HG03097 (cell line): ENCODE data around the gene AP1M1.

Experiments
- ATAC-seq: cut with Tn5 transposase; IDR thresholded peaks from one replicate; pipeline ENCODE4 v1.9.1; 2021; ENCODE audit not compliant: unreplicated experiment, low FRiP score

Gene AP1M1

DNA sequence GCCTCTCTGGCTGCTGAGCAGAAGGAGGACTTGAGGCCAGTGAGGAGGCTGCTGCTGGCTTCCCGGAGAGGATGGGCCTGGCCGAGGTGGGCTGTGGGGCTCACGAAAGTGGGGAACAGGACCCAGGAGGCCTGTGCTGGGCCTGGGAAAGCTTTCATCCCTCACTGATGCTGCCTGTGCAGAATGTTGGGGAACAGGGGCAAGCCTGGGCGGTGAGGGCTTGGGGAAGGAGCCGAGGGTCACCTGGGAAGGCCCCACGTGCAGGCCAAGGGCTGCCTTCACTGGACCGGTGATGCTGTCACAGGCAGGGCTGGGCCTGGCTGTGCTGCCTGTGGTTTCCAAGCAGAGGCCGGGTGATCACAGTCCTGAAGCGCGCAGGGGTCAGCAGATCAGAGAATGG is 9.4 kb downstream of the AP1M1 start:
- no peak for ATAC-seq

DNA sequence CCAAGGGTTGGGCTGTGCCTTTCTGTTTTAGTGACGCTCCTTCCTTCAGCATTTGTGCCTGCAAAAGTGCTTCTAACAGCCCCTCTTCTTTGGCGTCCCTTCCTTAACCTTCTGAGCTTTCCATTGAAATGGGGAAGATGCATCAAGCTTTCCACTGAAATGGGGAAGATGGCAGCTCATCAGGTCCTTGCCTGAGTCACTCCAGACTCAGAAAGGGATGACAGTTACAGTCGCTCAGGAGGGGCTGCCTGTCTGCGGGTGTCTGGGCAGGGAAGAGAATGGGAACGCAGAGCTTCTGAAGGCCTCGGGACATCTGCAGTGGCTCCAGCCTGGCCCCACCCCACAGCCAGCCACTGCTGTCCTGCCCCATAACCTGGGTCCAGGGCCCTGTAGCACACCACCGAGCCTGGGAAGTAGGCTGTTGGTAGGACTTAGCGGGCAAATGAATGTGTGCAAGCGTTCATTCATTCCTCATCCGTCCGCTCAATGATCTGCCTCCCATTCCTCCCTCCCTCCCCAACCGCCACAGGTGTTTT is 9.8 kb downstream of the AP1M1 start:
- no peak for ATAC-seq

DNA sequence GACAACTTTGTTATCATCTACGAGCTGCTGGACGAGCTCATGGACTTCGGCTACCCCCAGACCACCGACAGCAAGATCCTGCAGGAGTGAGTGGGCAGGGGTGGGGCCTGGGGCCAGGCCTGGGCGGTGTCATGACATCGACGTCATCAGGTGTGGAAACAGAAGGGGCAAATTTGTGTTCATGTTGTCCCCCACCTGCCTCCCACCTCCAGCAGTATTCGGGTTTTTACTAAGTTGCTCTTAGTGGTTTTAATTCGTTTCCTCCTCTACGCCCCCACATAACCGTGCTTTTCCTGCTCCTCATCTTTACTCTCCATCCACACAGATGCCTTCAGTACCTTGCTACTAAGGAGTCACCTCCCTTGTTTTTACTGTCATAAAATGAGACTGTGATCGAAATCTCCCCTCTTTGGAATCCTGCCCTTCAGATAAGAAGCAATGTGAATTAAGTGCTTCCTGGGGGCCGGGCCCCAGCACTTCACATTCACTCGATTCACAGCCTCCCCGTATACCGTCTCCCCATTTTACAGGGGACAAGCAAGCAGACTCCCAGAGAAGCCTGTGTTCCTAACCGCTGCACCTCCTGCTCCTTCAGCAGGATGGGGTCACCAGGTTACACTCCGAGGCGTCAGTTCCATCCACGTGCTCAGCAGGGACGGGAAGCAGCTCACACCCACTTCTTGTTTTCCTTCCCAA is 10.5 kb downstream of the AP1M1 start:
- ATAC-seq: no peak

DNA sequence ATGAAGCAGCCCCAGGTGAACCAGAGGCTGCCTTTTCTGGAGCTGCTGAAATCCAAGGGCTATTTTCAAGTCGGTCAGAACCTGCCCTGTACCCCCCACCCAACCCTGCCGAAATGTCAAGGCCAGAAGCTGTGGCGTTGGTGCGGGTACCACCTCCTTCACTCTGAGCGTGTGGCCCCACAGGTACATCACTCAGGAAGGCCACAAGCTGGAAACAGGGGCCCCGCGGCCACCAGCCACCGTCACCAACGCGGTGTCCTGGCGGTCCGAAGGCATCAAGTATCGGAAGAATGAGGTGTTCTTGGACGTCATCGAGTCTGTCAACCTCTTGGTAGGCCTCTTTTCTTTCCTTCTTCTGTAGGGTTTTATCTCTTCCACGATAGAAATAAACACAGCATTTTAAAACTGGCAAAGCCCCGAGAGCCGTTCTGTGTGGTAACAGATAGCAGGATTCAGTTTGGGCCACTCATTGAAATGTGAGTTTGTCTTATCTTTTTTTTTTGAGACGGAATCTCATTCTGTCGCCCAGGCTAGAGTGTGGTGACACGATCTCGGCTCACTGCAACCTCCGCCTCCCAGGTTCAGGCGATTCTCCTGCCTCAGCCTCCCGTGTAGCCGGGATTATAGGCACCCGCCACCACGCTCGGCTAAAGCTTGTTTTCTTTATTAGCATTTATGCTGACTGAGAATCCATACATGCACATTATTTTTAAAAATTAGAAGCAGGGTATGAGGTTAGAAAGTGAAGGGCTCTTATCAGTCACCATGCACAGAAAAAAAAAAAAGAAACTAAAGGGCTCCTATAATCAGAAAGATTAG is 11.3 kb downstream of the AP1M1 start:
- ATAC-seq: no peak

DNA sequence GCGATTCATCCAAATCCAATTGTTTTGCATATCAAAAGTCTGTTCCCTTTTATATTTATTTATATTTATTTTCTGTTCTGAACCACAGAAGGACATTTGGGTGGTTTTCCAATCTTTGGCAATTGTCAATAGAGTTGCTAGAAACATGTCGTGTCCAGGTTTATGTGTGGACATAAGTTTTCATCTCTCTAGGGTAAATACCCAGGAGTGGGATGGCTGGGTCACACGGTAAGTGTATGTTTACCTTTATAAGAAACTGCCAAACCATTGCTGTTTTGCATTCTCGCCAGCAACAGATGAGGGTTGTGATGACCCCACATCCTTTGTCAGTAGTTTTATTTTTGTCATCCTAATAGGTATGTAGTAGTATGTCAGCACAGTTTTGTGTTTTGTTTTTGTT is 12.5 kb downstream of the AP1M1 start:
- no peak for ATAC-seq

DNA sequence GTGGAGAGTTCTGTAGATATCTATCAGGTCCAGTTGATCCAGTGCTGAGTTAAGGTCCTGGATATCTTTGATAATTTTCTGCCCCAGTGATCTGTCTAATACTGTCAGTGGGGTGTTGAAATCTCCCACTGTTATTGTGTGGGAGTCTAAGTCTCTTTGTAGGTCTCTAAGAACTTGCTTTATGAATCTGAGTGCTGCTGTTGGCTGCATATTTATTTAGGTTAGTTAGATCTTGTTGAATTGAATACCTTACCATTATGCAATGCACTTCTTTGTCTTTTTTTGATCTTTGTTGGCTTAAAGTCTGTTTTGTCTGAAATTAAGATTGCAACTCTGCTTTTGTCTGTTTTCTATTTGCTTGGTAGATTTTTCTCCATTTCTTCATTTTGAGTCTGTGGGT is 15.4 kb downstream of the AP1M1 start:
- ATAC-seq: no peak

DNA sequence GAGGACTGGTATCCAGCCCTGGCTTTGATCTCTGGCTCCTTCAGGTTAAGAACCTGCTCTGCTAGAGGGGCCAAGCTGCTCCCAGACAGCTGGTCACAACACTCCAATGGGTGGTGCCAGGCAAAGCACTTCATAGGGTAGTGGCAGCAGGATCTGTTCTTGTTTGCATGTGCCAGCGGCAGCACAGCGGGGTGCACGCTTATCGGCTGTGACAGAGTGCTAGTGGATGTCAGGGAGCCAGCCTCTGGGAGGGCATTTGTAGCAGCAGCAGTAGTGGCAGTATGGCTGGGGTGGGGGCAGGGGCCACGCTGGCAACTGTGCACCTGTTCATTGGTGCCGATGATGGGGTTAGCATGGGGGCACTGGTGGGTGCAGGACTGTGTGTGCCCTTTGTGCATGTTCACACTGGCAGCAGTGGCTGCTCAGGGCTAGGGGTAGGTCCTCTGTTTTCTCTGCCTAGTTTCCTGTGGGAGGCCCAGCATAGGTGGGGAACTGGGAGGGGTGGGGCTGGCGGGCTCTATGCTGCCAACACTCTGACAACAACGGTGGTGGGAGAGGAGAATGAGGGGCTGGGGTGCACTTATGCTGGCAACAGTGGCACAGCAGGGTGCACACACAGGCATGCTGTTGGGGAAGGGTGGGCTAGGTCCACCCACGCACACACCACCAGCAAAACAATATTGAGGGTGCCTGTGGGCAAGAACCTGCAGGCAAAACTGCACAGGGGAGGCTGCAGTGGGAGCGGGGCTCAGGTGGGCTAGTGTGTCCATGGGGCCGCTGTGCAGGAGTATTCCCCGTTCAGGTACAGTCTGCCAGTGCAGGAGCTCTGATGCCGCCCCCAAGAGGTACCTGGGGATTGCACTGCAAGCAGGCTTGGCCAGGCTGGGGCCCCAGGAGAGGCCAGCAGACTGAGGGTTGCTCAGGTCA is 19.3 kb downstream of the AP1M1 start:
- ATAC-seq: no peak

DNA sequence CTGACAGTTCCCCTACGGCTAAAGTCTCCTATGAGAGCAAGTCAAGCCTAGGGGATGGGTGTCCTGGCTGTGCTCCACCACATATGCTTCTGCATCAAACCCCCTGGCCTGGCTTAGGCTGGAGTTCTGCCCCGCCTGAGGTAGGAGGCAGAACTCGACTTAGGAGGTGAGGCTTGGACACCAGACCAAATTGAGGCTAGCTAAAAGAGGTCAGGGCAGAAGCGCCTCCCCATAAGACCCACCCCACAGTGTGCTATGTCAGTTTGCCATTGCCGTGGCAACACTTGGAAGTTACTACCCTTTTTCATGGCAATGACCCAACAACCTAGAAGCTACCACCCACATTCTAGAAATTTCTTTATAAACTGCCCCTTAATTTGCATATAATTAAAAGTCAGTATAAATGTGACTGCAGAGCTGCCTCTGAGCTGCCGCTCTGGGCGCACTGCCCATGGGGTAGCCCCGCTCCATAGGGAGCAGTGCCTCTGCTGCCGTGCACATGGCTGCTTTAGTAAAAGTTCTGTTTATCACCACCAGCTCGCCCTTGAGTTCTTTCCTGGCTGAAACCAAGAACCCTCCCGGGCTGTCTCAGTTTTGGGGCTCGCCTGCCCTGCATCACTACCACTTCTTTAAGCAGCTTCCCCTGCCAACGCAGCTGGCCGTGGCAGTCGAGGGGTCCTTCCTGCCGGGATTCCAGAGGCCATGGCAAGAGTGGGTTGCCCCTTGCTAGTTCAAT is 20.2 kb downstream of the AP1M1 start:
- ATAC-seq: no peak

DNA sequence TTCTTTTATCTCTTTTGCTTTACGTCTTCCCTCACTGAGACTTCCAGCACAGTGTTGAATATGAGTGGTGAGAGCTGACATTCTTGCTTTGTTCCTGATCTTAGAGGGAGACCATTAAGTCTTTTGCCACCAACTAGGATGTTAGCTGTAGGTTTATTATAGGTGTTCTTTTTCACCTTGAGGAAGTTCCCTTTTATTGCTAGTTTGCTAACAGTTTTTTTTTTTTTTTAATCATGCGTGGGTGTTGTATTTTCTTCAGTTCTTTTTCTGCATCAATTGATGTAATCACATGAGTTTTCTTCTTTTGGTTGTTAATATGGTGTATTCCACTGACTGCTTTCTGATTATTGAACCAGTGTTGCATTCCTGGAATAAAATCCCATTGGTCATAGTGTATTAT is 21.1 kb downstream of the AP1M1 start:
- ATAC-seq: no peak

DNA sequence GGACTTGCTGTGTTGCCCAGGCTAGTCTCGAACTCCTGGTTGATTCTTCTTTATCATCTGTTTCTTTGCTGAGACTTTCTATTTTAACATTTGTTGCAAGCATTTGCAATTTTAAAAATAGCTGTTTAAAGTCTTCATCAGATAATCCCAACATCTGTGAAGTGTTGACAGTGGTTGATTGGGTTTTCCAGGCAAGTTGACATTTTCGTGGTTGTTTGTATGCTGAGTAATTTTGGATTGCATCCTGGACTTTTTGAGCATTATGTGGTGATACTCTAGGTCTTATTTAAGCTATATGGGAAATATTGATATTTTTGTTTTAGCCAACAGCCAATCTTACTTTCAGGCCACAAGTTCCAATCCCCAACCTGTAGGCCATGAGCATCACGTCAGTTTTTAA is 25.1 kb downstream of the AP1M1 start:
- no peak for ATAC-seq

DNA sequence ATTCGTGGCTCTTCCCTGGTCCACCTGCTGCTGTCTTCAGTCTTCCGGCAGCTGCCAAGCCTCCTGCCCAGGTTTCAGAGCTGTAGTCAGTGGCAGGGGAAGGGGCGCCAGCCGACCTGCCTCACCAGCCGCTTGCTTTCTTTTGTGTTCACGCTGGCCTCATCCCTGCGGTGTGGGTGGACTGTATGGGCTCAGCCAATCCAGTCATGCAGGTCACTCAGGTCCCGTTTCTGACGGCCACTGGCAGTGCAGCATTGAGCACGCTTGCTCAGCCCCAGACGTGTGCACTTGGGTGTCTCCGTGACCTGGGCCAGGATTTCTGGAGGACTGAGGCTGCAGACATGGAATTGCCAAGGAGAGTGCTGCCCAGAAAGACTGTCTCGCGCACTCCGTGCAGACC is 26.0 kb downstream of the AP1M1 start:
- no peak for ATAC-seq

DNA sequence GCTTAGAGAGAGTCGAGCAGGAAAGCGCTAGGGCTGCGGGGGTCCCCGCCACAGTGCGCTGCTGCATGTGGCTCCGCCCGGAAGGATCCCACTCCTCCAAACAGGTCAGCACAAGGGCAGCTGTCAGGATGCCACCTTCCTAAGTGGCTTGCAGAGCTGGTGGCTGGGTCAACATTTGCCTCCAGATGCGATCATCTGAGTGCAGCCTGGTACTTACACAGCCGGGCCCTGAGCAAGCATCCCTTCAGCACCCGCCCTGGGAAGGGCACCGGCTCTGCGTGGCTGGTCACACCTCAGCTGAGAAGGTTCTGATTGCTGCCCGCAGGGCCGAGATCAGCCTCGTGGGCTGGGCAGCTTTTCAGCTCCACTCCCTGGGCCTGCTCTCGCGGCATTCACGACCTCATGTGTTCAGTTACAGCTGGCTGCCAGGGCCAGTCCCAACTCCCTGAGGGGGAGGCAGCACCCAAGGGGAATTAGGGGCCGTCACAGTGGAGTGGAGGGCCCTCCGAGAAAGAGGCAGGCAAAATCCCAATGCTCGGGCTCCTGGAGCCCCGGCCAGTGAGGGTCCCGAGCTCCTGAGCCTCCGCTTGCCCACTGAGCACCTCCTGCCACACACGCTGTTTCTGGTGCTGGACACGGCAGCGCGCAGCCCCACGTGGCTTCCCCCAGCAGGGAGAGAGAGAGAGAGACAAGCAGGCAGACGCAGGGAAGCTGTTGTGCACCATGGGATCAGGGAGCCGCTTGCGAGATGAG is 26.8 kb downstream of the AP1M1 start:
- ATAC-seq: no peak

DNA sequence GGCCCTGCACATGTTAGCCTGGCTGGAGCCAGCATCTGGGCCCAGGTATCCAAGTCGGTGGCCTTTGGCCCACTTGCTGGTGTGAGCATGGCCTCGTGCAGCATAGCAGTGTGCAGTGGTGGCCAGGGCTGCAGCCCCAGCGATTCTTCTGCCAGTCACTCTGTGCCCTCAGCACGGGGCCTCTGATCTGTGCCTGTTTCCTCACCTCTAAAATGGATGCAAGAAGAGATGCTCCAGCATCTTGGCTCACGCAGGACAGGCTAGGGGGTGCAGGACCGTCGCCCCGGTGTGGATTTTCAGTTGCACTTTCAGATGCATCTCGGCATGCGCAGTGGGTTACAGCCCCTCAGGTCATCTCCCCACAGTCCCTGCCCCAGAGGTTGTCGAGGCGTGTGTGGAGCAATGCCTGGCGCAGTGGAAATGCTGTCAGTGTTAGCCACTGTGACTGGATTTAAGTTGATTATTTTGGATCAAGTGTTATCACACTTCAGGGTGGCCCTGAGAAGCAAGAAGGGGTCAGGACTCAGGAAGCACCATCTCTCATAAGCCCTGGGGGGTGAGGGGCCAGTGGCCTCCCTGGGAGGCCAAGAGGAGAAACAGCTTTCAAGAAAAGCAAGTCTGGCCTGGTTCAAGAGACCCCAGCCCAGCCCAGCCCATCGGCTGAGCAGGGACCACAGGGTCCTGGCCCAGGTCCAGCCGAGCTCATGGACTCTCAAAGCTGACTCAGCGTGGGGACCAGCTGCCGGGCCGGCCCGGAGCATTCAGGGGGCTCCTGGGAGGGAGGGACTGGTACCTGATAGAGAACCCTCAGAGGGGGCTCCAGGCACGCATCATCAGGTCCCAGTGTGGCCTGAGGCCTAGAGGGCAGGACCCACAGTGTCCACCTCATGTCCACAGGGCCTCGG is 27.8 kb downstream of the AP1M1 start:
- ATAC-seq: no peak

DNA sequence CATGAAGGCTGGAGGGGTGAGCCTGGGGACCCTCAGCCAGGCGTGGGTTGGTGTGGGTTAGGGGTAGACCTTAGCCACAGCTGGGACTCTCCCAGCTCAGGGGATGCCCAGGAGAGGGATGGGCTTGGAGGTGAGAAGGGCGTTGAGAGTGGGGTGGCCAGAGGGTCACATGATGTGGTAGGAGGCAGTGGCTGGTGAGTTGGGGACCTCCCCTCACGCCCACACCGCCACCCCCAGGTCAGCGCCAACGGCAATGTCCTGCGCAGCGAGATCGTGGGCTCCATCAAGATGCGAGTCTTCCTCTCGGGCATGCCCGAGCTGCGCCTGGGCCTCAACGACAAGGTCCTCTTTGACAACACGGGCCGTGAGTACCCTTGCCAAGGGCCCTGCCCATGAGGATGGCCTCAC is 28.5 kb downstream of the AP1M1 start:
- no peak for ATAC-seq

DNA sequence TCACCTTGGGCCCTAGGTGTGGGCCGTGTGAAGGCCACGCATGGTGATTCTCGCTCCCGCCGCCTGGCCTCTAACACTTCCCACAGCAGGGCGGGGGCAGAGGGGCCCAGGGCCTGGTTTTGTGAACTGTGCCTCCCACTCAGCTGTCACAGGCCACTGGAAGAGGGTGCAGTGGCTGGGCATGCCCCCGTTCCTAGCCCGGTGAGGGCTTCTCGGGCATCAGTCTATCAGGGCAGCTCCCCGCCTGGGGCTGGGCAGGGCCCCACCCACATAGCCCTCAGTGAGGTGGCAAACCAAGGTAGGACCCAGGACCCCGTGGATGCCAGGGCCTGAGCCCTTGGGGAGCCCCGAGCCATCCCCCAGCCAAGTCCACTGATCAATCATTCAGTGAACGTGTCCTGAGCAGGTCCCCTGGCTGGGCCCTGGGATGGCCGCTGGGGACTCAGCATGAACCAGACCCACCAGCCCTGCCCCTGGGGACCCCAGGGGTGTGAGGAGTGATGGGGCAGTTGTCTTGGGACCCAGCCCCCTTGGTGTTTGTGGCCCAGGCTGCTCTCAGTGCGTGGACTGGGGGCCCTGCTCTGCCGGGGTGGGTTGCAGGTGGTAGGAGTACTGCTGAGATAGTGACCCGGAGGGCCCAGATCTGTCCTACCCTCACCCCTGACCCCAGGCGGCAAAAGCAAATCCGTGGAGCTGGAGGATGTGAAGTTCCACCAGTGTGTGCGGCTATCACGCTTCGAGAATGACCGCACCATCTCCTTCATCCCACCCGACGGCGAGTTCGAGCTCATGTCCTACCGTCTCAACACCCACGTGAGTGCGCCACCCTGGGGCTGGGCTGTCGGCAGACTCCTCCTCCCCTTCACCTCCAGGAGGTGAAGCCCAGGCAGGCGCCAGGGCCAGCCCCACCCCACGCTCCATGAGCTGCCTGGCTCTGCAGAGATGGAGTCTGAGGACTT is 29.4 kb downstream of the AP1M1 start:
- ATAC-seq: no peak

DNA sequence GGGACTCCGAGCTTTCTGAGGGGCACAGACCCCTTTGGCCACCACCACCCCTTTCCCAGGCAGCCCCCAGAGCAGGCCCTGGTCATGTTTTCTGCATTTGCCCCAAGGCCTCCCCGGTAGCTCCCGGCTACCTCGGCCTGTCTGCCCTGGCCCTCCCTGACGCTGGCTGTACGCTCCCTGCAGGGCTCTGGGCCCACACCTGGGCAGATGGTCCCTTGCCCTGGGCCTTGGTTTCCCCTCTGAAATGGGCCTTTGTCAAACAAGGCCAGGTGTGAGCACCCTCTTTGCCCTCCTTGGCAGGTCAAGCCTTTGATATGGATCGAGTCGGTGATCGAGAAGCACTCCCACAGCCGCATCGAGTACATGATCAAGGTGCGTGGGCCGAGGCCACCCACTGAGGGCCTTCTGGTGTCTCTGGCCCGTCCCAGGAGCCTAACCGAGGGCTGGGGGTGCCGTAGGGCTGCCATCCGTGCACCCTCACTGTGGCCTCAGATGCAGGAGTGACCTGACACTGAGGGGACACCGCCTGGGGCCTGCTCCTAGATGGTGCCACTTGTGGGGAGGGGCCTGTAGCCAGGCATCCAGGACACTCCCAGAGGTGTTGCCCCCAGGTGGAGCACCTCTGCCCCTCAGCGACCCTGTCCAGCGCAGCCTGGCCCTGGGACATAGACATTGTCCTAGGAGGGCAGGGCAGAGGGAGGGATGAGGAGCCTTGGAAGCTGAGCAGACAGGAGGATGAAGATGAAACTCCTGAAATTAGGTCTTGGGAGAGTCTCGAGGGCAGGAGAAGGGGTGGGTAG is 30.3 kb downstream of the AP1M1 start:
- no peak for ATAC-seq
